HEK293 (cell line): ENCODE measurements around the gene ZNF668.

ENCODE experiments used
- BCL11B ChIP-seq: fragments of 450-650 bp; formaldehyde crosslinking; IDR thresholded peaks from 2 replicates; pipeline ENCODE4 v1.5.1; 2016; ENCODE audit warnings: low read depth, missing biosample characterization, missing genetic modification characterization
- CTCF ChIP-seq: fragments of 450-650 bp; formaldehyde crosslinking; IDR thresholded peaks from 2 replicates; pipeline ENCODE4 v1.5.1; 2016; ENCODE audit warnings: missing biosample characterization, missing genetic modification characterization
- EGR2 ChIP-seq: fragments of 450-650 bp; formaldehyde crosslinking; IDR thresholded peaks from 2 replicates; pipeline ENCODE4 v1.5.1; 2016; ENCODE audit warnings: low read depth, missing biosample characterization, missing genetic modification characterization
- HOXD13 ChIP-seq: sonication (generic); formaldehyde crosslinking; IDR thresholded peaks from 2 replicates; pipeline ENCODE4 v1.8.0; 2022; ENCODE audit warnings: missing genetic modification reagents, borderline replicate concordance
- OVOL3 ChIP-seq: fragments of 450-650 bp; formaldehyde crosslinking; IDR thresholded peaks from 2 replicates; pipeline ENCODE4 v1.5.1; 2016; ENCODE audit warnings: missing biosample characterization, missing genetic modification characterization
- PATZ1 ChIP-seq: fragments of 450-650 bp; formaldehyde crosslinking; IDR thresholded peaks from 2 replicates; pipeline ENCODE4 v1.5.1; 2016; ENCODE audit warnings: missing biosample characterization, missing genetic modification characterization
- PRDM2 ChIP-seq: fragments of 450-650 bp; formaldehyde crosslinking; IDR thresholded peaks from 2 replicates; pipeline ENCODE4 v1.5.1; 2016; ENCODE audit warnings: missing biosample characterization, missing genetic modification characterization, borderline replicate concordance
- ZBTB7A ChIP-seq: fragments of 450-650 bp; formaldehyde crosslinking; IDR thresholded peaks from 2 replicates; pipeline ENCODE4 v1.5.1; 2016; ENCODE audit warnings: low read depth, missing biosample characterization, missing genetic modification characterization
- ZEB2 ChIP-seq: fragments of 450-650 bp; formaldehyde crosslinking; IDR thresholded peaks from 2 replicates; pipeline ENCODE4 v1.5.1; 2016; ENCODE audit warnings: missing biosample characterization, missing genetic modification characterization
- ZIC2 ChIP-seq: fragments of 450-650 bp; formaldehyde crosslinking; IDR thresholded peaks from 2 replicates; pipeline ENCODE4 v1.5.1; 2016; ENCODE audit warnings: missing biosample characterization, missing genetic modification characterization
- ZNF121 ChIP-seq: fragments of 450-650 bp; formaldehyde crosslinking; IDR thresholded peaks from 2 replicates; pipeline ENCODE4 v1.5.1; 2016; ENCODE audit warnings: missing biosample characterization, missing genetic modification characterization
- ZNF132 ChIP-seq: fragments of 450-650 bp; formaldehyde crosslinking; IDR thresholded peaks from 2 replicates; pipeline ENCODE4 v1.5.1; 2017; ENCODE audit warnings: missing biosample characterization, missing genetic modification characterization, borderline replicate concordance
- ZNF157 ChIP-seq: fragments of 450-650 bp; formaldehyde crosslinking; IDR thresholded peaks from 2 replicates; pipeline ENCODE4 v1.5.1; 2016; ENCODE audit warnings: missing biosample characterization, missing genetic modification characterization
- ZNF19 ChIP-seq: fragments of 450-650 bp; formaldehyde crosslinking; IDR thresholded peaks from 2 replicates; pipeline ENCODE4; 2016; ENCODE audit warnings: missing biosample characterization, missing genetic modification characterization, low read depth
- ZNF211 ChIP-seq: fragments of 450-650 bp; formaldehyde crosslinking; IDR thresholded peaks from 2 replicates; pipeline ENCODE4 v1.5.1; 2016; ENCODE audit warnings: low read depth, missing biosample characterization, missing genetic modification characterization
- ZNF274 ChIP-seq, 2 experiments: fragments of 200-500 bp in 1 of 2; fragments of 450-650 bp in 1 of 2; sonication (Bioruptor generic) in 1 of 2; formaldehyde crosslinking in 1 of 2; IDR thresholded peaks; 2 replicates each; pipeline versions ENCODE4 v1.5.1 to v1.6.1; 2014 to 2016; ENCODE audit warnings: borderline replicate concordance in 1 of 2, inconsistent platforms in 1 of 2, low read length in 1 of 2, missing biosample characterization in 1 of 2, missing genetic modification characterization in 1 of 2
- ZNF292 ChIP-seq: fragments of 450-650 bp; formaldehyde crosslinking; IDR thresholded peaks from 2 replicates; pipeline ENCODE4 v1.5.1; 2016; ENCODE audit warnings: low read depth, missing biosample characterization, missing genetic modification characterization, borderline replicate concordance
- ZNF324 ChIP-seq: fragments of 450-650 bp; formaldehyde crosslinking; IDR thresholded peaks from 2 replicates; pipeline ENCODE4 v1.5.1; 2016; ENCODE audit warnings: missing biosample characterization, missing genetic modification characterization
- ZNF37A ChIP-seq: fragments of 450-650 bp; IDR thresholded peaks from 2 replicates; pipeline ENCODE4 v1.5.1; 2018; ENCODE audit warnings: missing biosample characterization, missing genetic modification characterization
- ZNF501 ChIP-seq: fragments of 450-650 bp; formaldehyde crosslinking; IDR thresholded peaks from 2 replicates; pipeline ENCODE4 v1.5.1; 2016; ENCODE audit warnings: missing biosample characterization, missing genetic modification characterization
- ZNF544 ChIP-seq: fragments of 450-650 bp; formaldehyde crosslinking; IDR thresholded peaks from 2 replicates; pipeline ENCODE4 v1.5.0; 2017; ENCODE audit warnings: missing biosample characterization, missing genetic modification characterization
- ZNF600 ChIP-seq: fragments of 450-650 bp; formaldehyde crosslinking; IDR thresholded peaks from 2 replicates; pipeline ENCODE4 v1.5.1; 2016; ENCODE audit warnings: missing biosample characterization, missing genetic modification characterization
- ZNF639 ChIP-seq: fragments of 450-650 bp; formaldehyde crosslinking; IDR thresholded peaks from 2 replicates; pipeline ENCODE4 v1.5.1; 2016; ENCODE audit warnings: missing biosample characterization, missing genetic modification characterization
- ZNF658 ChIP-seq: fragments of 450-650 bp; formaldehyde crosslinking; IDR thresholded peaks from 2 replicates; pipeline ENCODE4; 2016; ENCODE audit warnings: missing biosample characterization, missing genetic modification characterization
- ZNF660 ChIP-seq: fragments of 450-650 bp; IDR thresholded peaks from 2 replicates; pipeline ENCODE4 v1.5.1; 2018; ENCODE audit warnings: missing biosample characterization, mild to moderate bottlenecking, missing genetic modification characterization
- ZSCAN23 ChIP-seq: fragments of 450-650 bp; formaldehyde crosslinking; IDR thresholded peaks from 2 replicates; pipeline ENCODE4 v1.5.1; 2016; ENCODE audit warnings: missing biosample characterization, missing genetic modification characterization
- ZSCAN4 ChIP-seq: fragments of 450-650 bp; formaldehyde crosslinking; IDR thresholded peaks from 2 replicates; pipeline ENCODE4 v1.5.1; 2017; ENCODE audit warnings: missing biosample characterization, missing genetic modification characterization
- ZXDB ChIP-seq: fragments of 450-650 bp; formaldehyde crosslinking; IDR thresholded peaks from 2 replicates; pipeline ENCODE4 v1.5.1; 2016; ENCODE audit warnings: missing biosample characterization, missing genetic modification characterization

Gene ZNF668

GRCh38 chr16:31105677-31106213 is 31.7 kb upstream of the ZNF668 start (continued):
- TF ChIP-seq ZNF639 (tag by site-specific recombination) (peak; percentile 35; the same call in 1 of the 2 replicates), CTCF (tag by site-specific recombination) (peak; percentile 84), ZNF324 (tag by site-specific recombination) (0 out of 2 replicates have a peak, but pooled peaks have one; percentile 67), BCL11B (tag by site-specific recombination) (0 out of 2 replicates have a peak, but pooled peaks have one; percentile 36), ZNF544 (no peak), ZNF37A (tag by site-specific recombination) (no peak), ZIC2 (no peak), ZNF132 (tag by site-specific recombination) (no peak), ZSCAN23 (tag by site-specific recombination) (no peak), HOXD13 (CRISPR knock-in tag) (no peak), ZNF600 (tag by site-specific recombination) (peak; percentile 93), ZNF157 (tag by site-specific recombination) (no peak), ZNF121 (tag by site-specific recombination) (no peak), ZNF501 (tag by site-specific recombination) (no peak), ZEB2 (tag by site-specific recombination) (peak; percentile 61; the same call in 1 of the 2 replicates), ZNF274 (IDR thresholded peaks at IDR 0.05; ENCODE audit: low read length) (no peak), ZNF274 (tag by site-specific recombination; IDR thresholded peaks at IDR 0.05; ENCODE audit: borderline replicate concordance) (no peak), PRDM2 (tag by site-specific recombination) (no peak), ZNF211 (tag by site-specific recombination) (no peak), ZSCAN4 (tag by site-specific recombination) (no peak), ZNF660 (tag by site-specific recombination) (no peak), ZNF292 (tag by site-specific recombination) (no peak), ZNF19 (tag by site-specific recombination) (no peak), OVOL3 (tag by site-specific recombination) (no peak), ZNF658 (no peak), ZBTB7A (tag by site-specific recombination) (no peak), EGR2 (tag by site-specific recombination) (peak; percentile 30; the same call in 1 of the 2 replicates), PATZ1 (tag by site-specific recombination) (peak; percentile 51; the same call in 1 of the 2 replicates), ZXDB (tag by site-specific recombination) (peak; percentile 75; the same call in 1 of the 2 replicates)
